MCF 10A (cell line): ENCODE data around the gene SLC6A7. TPM values are rescaled to one million over a fixed set of nuclear protein-coding genes. Genes with fewer than 3 reads are reported as not detected.

Experiments
- BruUV-seq: library from RNA; stranded (reverse); fragments of 400-500 nt; replicated peaks from 2 replicates; lab custom pipeline; 2021; lab: Mats Ljungman, UMichigan
- CTCF ChIA-PET: fragments of 300-600 bp; sonication (Branson Sonifier 250); formaldehyde crosslinking; extraction: SDS; loops from one replicate; lab custom pipeline; 2021; ENCODE audit warnings: antibody characterized with exemption, inconsistent platforms; lab: Yijun Ruan, JAX
- POLR2A ChIA-PET: fragments of 300-600, 350-650 bp; sonication (Branson Sonifier 250); formaldehyde crosslinking; extraction: SDS; loops from one replicate; lab custom pipeline; 2020; ENCODE audit warnings: antibody characterized with exemption, inconsistent platforms; lab: Yijun Ruan, JAX
- DNase-seq: peaks from one replicate; pipeline ENCODE4 v3.0.0-alpha.2; 2018; ENCODE audit not compliant: unreplicated experiment
- H3K27ac Mint-ChIP-seq: one replicate; pipeline ENCODE4 v1.8.0; 2022; ENCODE audit warnings: mild to moderate bottlenecking, low read depth, mixed read lengths; ENCODE audit not compliant: unreplicated experiment
- H3K27me3 Mint-ChIP-seq: one replicate; pipeline ENCODE4 v1.8.0; 2022; ENCODE audit warnings: mixed read lengths; ENCODE audit not compliant: insufficient read depth, unreplicated experiment
- H3K36me3 Mint-ChIP-seq: one replicate; pipeline ENCODE4 v1.8.0; 2022; ENCODE audit warnings: mild to moderate bottlenecking, moderate library complexity, mixed read lengths; ENCODE audit not compliant: insufficient read depth, unreplicated experiment
- H3K4me1 Mint-ChIP-seq: one replicate; pipeline ENCODE4 v1.8.0; 2022; ENCODE audit warnings: mixed read lengths; ENCODE audit not compliant: insufficient read depth, unreplicated experiment
- H3K4me3 Mint-ChIP-seq: one replicate; pipeline ENCODE4 v1.8.0; 2022; ENCODE audit warnings: mild to moderate bottlenecking, moderate library complexity, mixed read lengths; ENCODE audit not compliant: unreplicated experiment
- H3K9me3 Mint-ChIP-seq: one replicate; pipeline ENCODE4 v1.8.0; 2022; ENCODE audit warnings: mixed read lengths; ENCODE audit not compliant: unreplicated experiment
- CTCF ChIP-seq: fragments of 200-600 bp; IDR thresholded peaks from one replicate; pipeline ENCODE4 v1.8.0; 2022; ENCODE audit warnings: antibody characterized with exemption, mild to moderate bottlenecking; ENCODE audit not compliant: unreplicated experiment
- intact Hi-C: fragments of 100-400 bp; cut with micrococcal nuclease; formaldehyde crosslinking; loops from 2 replicates; pipeline ENCODE4 v1.14.1; 2022
- total RNA-seq: library from RNA; stranded (reverse); gene quantifications from 2 replicates; pipeline ENCODE4 v1.2.3, GENCODE V29; 2022

SLC6A7 gene
- total RNA-seq, 1 experiment from 2014 or later: not detected

GRCh38 chr5:150175076-150175475, 14.8 kb upstream of the SLC6A7 start:
- ChIA-PET CTCF (interaction anchor here (0.7 to 5.8 kb wide), 14 partner anchors 12 to 323 kb away, joined by 3 to 35 read pairs (median 3); no protein-coding TSS in a partner anchor), POLR2A (no interaction called here)
- DNase-seq: no peak
- Mint-ChIP-seq H3K4me1 (no peaks in the 10 kb centered on the region), H3K27ac (no peak overlapping the region), H3K36me3 (no peaks in the 10 kb centered on the region), H3K9me3 (no peaks in the 10 kb centered on the region), H3K27me3 (peaks cover 10% of the 10 kb centered on the region), H3K4me3 (no peak overlapping the region)
- no TSS peak for BruUV-seq
- intact Hi-C loops: loop anchor here (1.0 kb wide), 1 partner anchor 45 kb away; no protein-coding TSS in a partner anchor
- no peak for TF ChIP-seq CTCF

GRCh38 chr5:150175536-150175935, 14.3 kb upstream of the SLC6A7 start:
- Mint-ChIP-seq H3K9me3 (no peaks in the 10 kb centered on the region), H3K27me3 (peaks cover 5% of the 10 kb centered on the region), H3K27ac (no peak overlapping the region), H3K36me3 (no peaks in the 10 kb centered on the region), H3K4me1 (peaks cover 4% of the 10 kb centered on the region), H3K4me3 (no peak overlapping the region)
- intact Hi-C loops: loop anchor here (1.0 kb wide), 1 partner anchor 45 kb away; no protein-coding TSS in a partner anchor
- no TSS peak for BruUV-seq
- TF ChIP-seq CTCF: peak; percentile 45
- CTCF ChIA-PET: interaction anchor here (0.6 to 5.8 kb wide), 18 partner anchors 12 to 1980 kb away, joined by 3 to 35 read pairs (median 4); no protein-coding TSS in a partner anchor
- peak; percentile 65 for DNase-seq
- POLR2A ChIA-PET: interaction anchor here (0.6 kb wide), 1 partner anchor 31 kb away, joined by 3 read pairs; no protein-coding TSS in a partner anchor

- H3K36me3 Mint-ChIP-seq: no peaks in the 10 kb centered on the region
- no peak for DNase-seq
- intact Hi-C loops: no loop called here
- ChIA-PET POLR2A (no interaction called here), CTCF (interaction anchor here (0.6 to 5.8 kb wide), 7 partner anchors 14 to 1714 kb away, joined by 3 to 35 read pairs (median 3); no protein-coding TSS in a partner anchor)
- no peak overlapping the region for H3K4me3 Mint-ChIP-seq
- H3K4me1 Mint-ChIP-seq: peaks cover 13% of the 10 kb centered on the region
- H3K9me3 Mint-ChIP-seq: no peaks in the 10 kb centered on the region
- H3K27ac Mint-ChIP-seq: no peak overlapping the region
- H3K27me3 Mint-ChIP-seq: no peaks in the 10 kb centered on the region
- no peak for TF ChIP-seq CTCF
- no TSS peak for BruUV-seq
Measured at GRCh38 chr5:150176745-150177477, 13.0 kb upstream of the SLC6A7 start.

GRCh38 chr5:150177721-150178120, 12.1 kb upstream of the SLC6A7 start:
- BruUV-seq: no TSS peak
- no peak for TF ChIP-seq CTCF

More at GRCh38 chr5:150177721-150178120, 12.1 kb upstream of the SLC6A7 start:
- DNase-seq: no peak
- H3K9me3 Mint-ChIP-seq: no peaks in the 10 kb centered on the region
- H3K4me3 Mint-ChIP-seq: no peak overlapping the region
- intact Hi-C loops: no loop called here
- H3K4me1 Mint-ChIP-seq: peaks cover 13% of the 10 kb centered on the region
- ChIA-PET POLR2A (no interaction called here), CTCF (interaction anchor here (0.6 to 1.4 kb wide), 5 partner anchors 16 to 1713 kb away, joined by 3 to 8 read pairs (median 3); no protein-coding TSS in a partner anchor)
- no peak overlapping the region for H3K27ac Mint-ChIP-seq
- H3K36me3 Mint-ChIP-seq: no peaks in the 10 kb centered on the region
- no peaks in the 10 kb centered on the region for H3K27me3 Mint-ChIP-seq
